Ascending aorta (tissue), 2 donors: Measurements from ENCODE around the gene BBS9. TPM values are rescaled to one million over a fixed set of nuclear protein-coding genes. Genes with fewer than 3 reads are reported as not detected.

ENCODE experiments used
- DNase-seq, 2 donors: peaks; one replicate each; pipeline ENCODE4 v3.0.0-alpha.2; 2019; ENCODE audit warnings: low spot score in 2 of 2
- H3K27ac ChIP-seq, 2 donors: fragments of 200-600 bp; sonication (generic); one replicate each; pipeline ENCODE4 v1.5.1; 2016 to 2017; ENCODE audit warnings: mild to moderate bottlenecking in 1 of 2
- H3K27me3 ChIP-seq: fragments of 200-600 bp; sonication (generic); one replicate; pipeline ENCODE4 v1.5.1; 2017
- H3K36me3 ChIP-seq, 2 donors: fragments of 200-600 bp; sonication (generic); one replicate each; pipeline ENCODE4 v1.5.1; 2016
- H3K4me1 ChIP-seq, 2 donors: fragments of 200-600 bp; sonication (generic); one replicate each; pipeline ENCODE4 v1.5.1; 2016 to 2017; ENCODE audit warnings: mild to moderate bottlenecking in 1 of 2
- H3K4me3 ChIP-seq, 2 donors: fragments of 200-600 bp; sonication (generic); one replicate each; pipeline ENCODE4 v1.5.1; 2016 to 2017; ENCODE audit warnings: mild to moderate bottlenecking in 1 of 2
- H3K9me3 ChIP-seq, 2 donors: fragments of 200-600 bp; sonication (generic); one replicate each; pipeline ENCODE4 v1.5.1; 2016
- intact Hi-C: fragments of 100-400 bp; cut with DNase I; formaldehyde crosslinking; loops from one replicate; pipeline ENCODE4 v1.15.1; 2023
- total RNA-seq: library from RNA; depleted of rRNA; stranded (reverse); fragments of >200 nt; gene quantifications from one replicate; pipeline ENCODE4 v1.1.0, GENCODE V29; 2016
- TF ChIP-seq, protein P1 (sequence below), 3 experiments: fragments of 200-600 bp in 2 of 3; fragments of 450-650 bp in 1 of 3; sonication (generic) in 2 of 3; IDR thresholded peaks; one replicate each; pipeline ENCODE4 v1.5.1; 2016 to 2019; ENCODE audit warnings: antibody characterized with exemption in 3 of 3, mild to moderate bottlenecking in 1 of 3, moderate library complexity in 1 of 3

BBS9 gene
- total RNA-seq, 1 donor from 2014 or later: 23.3 TPM

DNA sequence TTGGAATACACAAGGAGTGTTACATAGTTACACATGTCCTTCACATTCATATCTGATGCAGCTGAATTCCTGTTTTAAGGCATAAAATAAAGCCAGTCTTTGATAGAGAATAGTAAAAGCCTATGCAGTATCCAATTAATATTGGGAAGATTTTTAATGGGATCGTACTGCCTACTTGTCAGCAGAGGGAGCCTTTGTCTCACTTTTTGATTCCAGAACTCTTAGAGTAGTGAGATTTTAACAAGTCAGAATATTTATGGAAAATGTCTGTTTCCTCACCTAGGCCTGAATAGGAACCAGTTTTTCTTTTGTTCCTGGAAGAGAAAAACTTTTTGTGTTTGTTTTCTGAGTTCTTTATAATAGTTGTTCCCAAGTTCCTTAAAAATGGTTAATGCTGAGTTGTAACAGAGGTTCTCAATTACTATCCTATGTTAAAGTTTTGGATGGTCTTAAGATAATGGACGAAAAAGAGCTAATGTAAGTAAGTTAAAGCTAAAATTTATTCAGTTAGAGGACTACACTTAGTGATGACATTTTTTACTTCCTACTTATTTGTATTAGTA is 114.0 kb downstream of the BBS9 start:
- H3K27ac ChIP-seq: no peak overlapping the region
- no peak for DNase-seq
- H3K36me3 ChIP-seq: no peaks in the 10 kb centered on the region
- intact Hi-C loops: loop anchor here (2.0 to 5.0 kb wide), 2 partner anchors 654 to 689 kb away; no protein-coding TSS in a partner anchor
- no peaks in the 10 kb centered on the region for H3K9me3 ChIP-seq
- H3K4me3 ChIP-seq: no peak overlapping the region
- no peaks in the 10 kb centered on the region for H3K4me1 ChIP-seq
- TF ChIP-seq, protein P1, sequence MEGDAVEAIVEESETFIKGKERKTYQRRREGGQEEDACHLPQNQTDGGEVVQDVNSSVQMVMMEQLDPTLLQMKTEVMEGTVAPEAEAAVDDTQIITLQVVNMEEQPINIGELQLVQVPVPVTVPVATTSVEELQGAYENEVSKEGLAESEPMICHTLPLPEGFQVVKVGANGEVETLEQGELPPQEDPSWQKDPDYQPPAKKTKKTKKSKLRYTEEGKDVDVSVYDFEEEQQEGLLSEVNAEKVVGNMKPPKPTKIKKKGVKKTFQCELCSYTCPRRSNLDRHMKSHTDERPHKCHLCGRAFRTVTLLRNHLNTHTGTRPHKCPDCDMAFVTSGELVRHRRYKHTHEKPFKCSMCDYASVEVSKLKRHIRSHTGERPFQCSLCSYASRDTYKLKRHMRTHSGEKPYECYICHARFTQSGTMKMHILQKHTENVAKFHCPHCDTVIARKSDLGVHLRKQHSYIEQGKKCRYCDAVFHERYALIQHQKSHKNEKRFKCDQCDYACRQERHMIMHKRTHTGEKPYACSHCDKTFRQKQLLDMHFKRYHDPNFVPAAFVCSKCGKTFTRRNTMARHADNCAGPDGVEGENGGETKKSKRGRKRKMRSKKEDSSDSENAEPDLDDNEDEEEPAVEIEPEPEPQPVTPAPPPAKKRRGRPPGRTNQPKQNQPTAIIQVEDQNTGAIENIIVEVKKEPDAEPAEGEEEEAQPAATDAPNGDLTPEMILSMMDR (IDR thresholded peaks at IDR 0.05): peak; percentile 28 to 63 (median 39)
- H3K27me3 ChIP-seq: no peaks in the 10 kb centered on the region

DNA sequence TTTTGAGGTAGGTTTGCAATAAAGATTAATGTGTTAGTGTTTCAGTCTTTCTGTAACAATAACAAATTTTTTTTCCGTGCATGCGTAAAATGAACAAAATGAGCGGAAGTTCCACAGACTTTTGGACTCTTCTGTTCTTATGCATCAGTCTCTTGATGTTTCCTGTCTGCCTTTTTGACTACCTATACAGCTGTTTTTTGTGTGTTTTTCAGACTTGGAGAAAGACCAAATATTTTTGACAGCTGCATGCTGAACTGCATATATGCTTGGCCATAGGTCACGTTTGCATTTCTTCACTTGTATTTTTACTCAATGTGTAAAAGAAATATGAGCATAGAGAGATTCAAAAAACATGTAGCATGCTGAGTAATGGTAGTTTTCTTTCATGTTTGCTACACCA is 119.3 kb downstream of the BBS9 start:
- no peak overlapping the region for H3K4me3 ChIP-seq
- peaks cover 0 to 5% of the 10 kb centered on the region in 2 donors for H3K4me1 ChIP-seq
- H3K9me3 ChIP-seq: peaks cover 0 to 4% of the 10 kb centered on the region in 2 donors
- H3K27ac ChIP-seq: no peak overlapping the region
- DNase-seq: no peak
- no peaks in the 10 kb centered on the region for H3K27me3 ChIP-seq
- TF ChIP-seq, protein P1 (IDR thresholded peaks at IDR 0.05): no peak
- intact Hi-C loops: no loop called here
- H3K36me3 ChIP-seq: no peaks in the 10 kb centered on the region

GRCh38 chr7:33250421-33250871 is 121.1 kb downstream of the BBS9 start:
- Histone ChIP-seq H3K36me3 (no peaks in the 10 kb centered on the region), H3K4me1 (peaks cover 0 to 5% of the 10 kb centered on the region in 2 donors), H3K4me3 (no peak overlapping the region), H3K27me3 (no peaks in the 10 kb centered on the region), H3K9me3 (peaks cover 0 to 4% of the 10 kb centered on the region in 2 donors), H3K27ac (no peak overlapping the region)
- intact Hi-C loops: no loop called here
- DNase-seq: no peak
- TF ChIP-seq, protein P1 (IDR thresholded peaks at IDR 0.05): no peak

- intact Hi-C loops: no loop called here
- H3K9me3 ChIP-seq: peaks cover 0 to 4% of the 10 kb centered on the region in 2 donors
- no peak overlapping the region for H3K27ac ChIP-seq
- no peak for DNase-seq
- H3K4me3 ChIP-seq: no peak overlapping the region
- TF ChIP-seq, protein P1 (IDR thresholded peaks at IDR 0.05): no peak
- no peaks in the 10 kb centered on the region for H3K36me3 ChIP-seq
- peaks cover 0 to 5% of the 10 kb centered on the region in 2 donors for H3K4me1 ChIP-seq
- H3K27me3 ChIP-seq: no peaks in the 10 kb centered on the region
Measured at GRCh38 chr7:33251301-33251700, 121.9 kb downstream of the BBS9 start.

GRCh38 chr7:33258491-33258951 is 129.2 kb downstream of the BBS9 start:
- no peaks in the 10 kb centered on the region for H3K4me1 ChIP-seq
- intact Hi-C loops: no loop called here
- TF ChIP-seq, protein P1 (IDR thresholded peaks at IDR 0.05): no peak

More at GRCh38 chr7:33258491-33258951, 129.2 kb downstream of the BBS9 start:
- H3K27ac ChIP-seq: no peak overlapping the region
- no peaks in the 10 kb centered on the region for H3K36me3 ChIP-seq
- H3K9me3 ChIP-seq: no peaks in the 10 kb centered on the region
- no peak overlapping the region for H3K4me3 ChIP-seq
- H3K27me3 ChIP-seq: no peaks in the 10 kb centered on the region
- no peak for DNase-seq
